Neural progenitor cell (in vitro differentiated cells): Measurements from ENCODE around the gene TUBA8. TPM values are rescaled to one million over a fixed set of nuclear protein-coding genes. Genes with fewer than 3 reads are reported as not detected.

ENCODE experiments used
- DNase-seq: peaks from one replicate; pipeline ENCODE4 v3.0.0-alpha.2; 2016; ENCODE audit warnings: low spot score
- H2AFZ ChIP-seq: fragments of 200-600 bp; sonication (generic); replicated peaks from 2 replicates; pipeline ENCODE4 v1.6.1; 2016; ENCODE audit warnings: antibody characterized with exemption
- H3F3A ChIP-seq: fragments of 200-600 bp; sonication (generic); 2 replicates; pipeline ENCODE4 v1.6.1; 2016; ENCODE audit warnings: antibody characterized with exemption, low read depth
- H3K27ac ChIP-seq: fragments of 200-600 bp; sonication (generic); 2 replicates; pipeline ENCODE4 v1.5.1; 2016; ENCODE audit warnings: mild to moderate bottlenecking
- H3K27me3 ChIP-seq: fragments of 200-600 bp; sonication (generic); 2 replicates; pipeline ENCODE4 v1.6.1; 2016; ENCODE audit warnings: mild to moderate bottlenecking, moderate library complexity
- H3K36me3 ChIP-seq: fragments of 200-600 bp; sonication (generic); 2 replicates; pipeline ENCODE4 v1.5.1; 2016
- H3K4me1 ChIP-seq: fragments of 200-600 bp; sonication (generic); 2 replicates; pipeline ENCODE4 v1.6.1; 2016; ENCODE audit warnings: mixed run types
- H3K4me2 ChIP-seq: fragments of 200-600 bp; sonication (generic); 2 replicates; pipeline ENCODE4 v1.6.1; 2016
- H3K4me3 ChIP-seq: fragments of 200-600 bp; sonication (generic); 2 replicates; pipeline ENCODE4 v1.5.1; 2016
- H3K79me2 ChIP-seq: fragments of 200-600 bp; sonication (generic); 2 replicates; pipeline ENCODE4 v1.6.1; 2016; ENCODE audit warnings: low read depth
- H3K9ac ChIP-seq: fragments of 200-600 bp; sonication (generic); 2 replicates; pipeline ENCODE4 v1.6.1; 2016
- H3K9me3 ChIP-seq: fragments of 200-600 bp; sonication (generic); 2 replicates; pipeline ENCODE4 v1.5.1; 2016; ENCODE audit warnings: low read depth
- H4K20me1 ChIP-seq: fragments of 200-600 bp; sonication (generic); 2 replicates; pipeline ENCODE4 v1.6.1; 2016; ENCODE audit warnings: low read depth
- H3K27ac Mint-ChIP-seq: 3 replicates; pipeline ENCODE4 v1.8.0; 2021; ENCODE audit warnings: mixed read lengths
- H3K27me3 Mint-ChIP-seq: 2 replicates; pipeline ENCODE4 v1.8.0; 2022; ENCODE audit warnings: low read depth, mild to moderate bottlenecking, inconsistent platforms, moderate library complexity, mixed read lengths; ENCODE audit not compliant: insufficient read depth
- H3K36me3 Mint-ChIP-seq: 3 replicates; pipeline ENCODE4 v1.8.0; 2021; ENCODE audit warnings: mixed read lengths
- H3K4me1 Mint-ChIP-seq: 3 replicates; pipeline ENCODE4 v1.8.0; 2021; ENCODE audit warnings: mixed read lengths
- H3K4me3 Mint-ChIP-seq: 3 replicates; pipeline ENCODE4 v1.8.0; 2021; ENCODE audit warnings: mild to moderate bottlenecking, moderate library complexity, mixed read lengths
- H3K9me3 Mint-ChIP-seq: 3 replicates; pipeline ENCODE4 v1.8.0; 2020; ENCODE audit warnings: mixed read lengths
- CTCF ChIP-seq: fragments of 200-600 bp; sonication (generic); IDR thresholded peaks from 2 replicates; pipeline ENCODE4 v1.5.1; 2017; ENCODE audit warnings: antibody characterized with exemption, mild to moderate bottlenecking
- EZH2 ChIP-seq: fragments of 200-600 bp; sonication (generic); IDR thresholded peaks from 2 replicates; pipeline ENCODE4 v1.6.1; 2017; ENCODE audit warnings: antibody characterized with exemption, mild to moderate bottlenecking, moderate library complexity
- EZH2phosphoT487 ChIP-seq: fragments of 200-600 bp; sonication (generic); IDR thresholded peaks from 2 replicates; pipeline ENCODE4 v1.6.1; 2017; ENCODE audit warnings: antibody characterized with exemption
- total RNA-seq: library from RNA; depleted of rRNA; stranded (reverse); fragments of >200 nt; gene quantifications from 2 replicates; pipeline ENCODE4 v1.2.3, GENCODE V29; 2015; ENCODE audit warnings: low replicate concordance

Gene TUBA8
- total RNA-seq, 1 donor from 2014 or later = 0.39 TPM

GRCh38 chr22:18130018-18130417 lies 19.4 kb downstream of the TUBA8 start:
- Histone ChIP-seq H3K9ac (no peak overlapping the region), H3K27me3 (no peaks in the 10 kb centered on the region), H3F3A (no peaks in the 10 kb centered on the region), H3K4me1 (no peaks in the 10 kb centered on the region), H4K20me1 (no peaks in the 10 kb centered on the region), H3K4me2 (no peak overlapping the region), H3K27ac (no peak overlapping the region), H3K79me2 (no peaks in the 10 kb centered on the region), H3K4me3 (no peak overlapping the region), H3K36me3 (no peaks in the 10 kb centered on the region), H3K9me3 (no peaks in the 10 kb centered on the region), H2AFZ (no peak overlapping the region)
- H3K36me3 Mint-ChIP-seq = peaks cover 2% of the 10 kb centered on the region
- no peak overlapping the region for H3K4me3 Mint-ChIP-seq
- H3K27ac Mint-ChIP-seq = no peak overlapping the region
- H3K4me1 Mint-ChIP-seq = no peaks in the 10 kb centered on the region
- no peak for DNase-seq
- no peaks in the 10 kb centered on the region for H3K9me3 Mint-ChIP-seq
- TF ChIP-seq EZH2 (no peak), EZH2phosphoT487 (no peak), CTCF (no peak)
- peaks cover 5% of the 10 kb centered on the region for H3K27me3 Mint-ChIP-seq

- Mint-ChIP-seq H3K27ac (no peak overlapping the region), H3K27me3 (peaks cover 5% of the 10 kb centered on the region), H3K9me3 (no peaks in the 10 kb centered on the region), H3K4me1 (no peaks in the 10 kb centered on the region), H3K36me3 (peaks cover 2% of the 10 kb centered on the region), H3K4me3 (no peak overlapping the region)
- Histone ChIP-seq H2AFZ (no peak overlapping the region), H3K4me1 (no peaks in the 10 kb centered on the region), H3K79me2 (no peaks in the 10 kb centered on the region), H3K9me3 (no peaks in the 10 kb centered on the region), H3K4me3 (no peak overlapping the region), H3K27ac (no peak overlapping the region), H3K9ac (no peak overlapping the region), H3F3A (no peaks in the 10 kb centered on the region), H3K4me2 (no peak overlapping the region), H3K27me3 (no peaks in the 10 kb centered on the region), H4K20me1 (no peaks in the 10 kb centered on the region), H3K36me3 (no peaks in the 10 kb centered on the region)
- no peak for TF ChIP-seq EZH2
- no peak for TF ChIP-seq CTCF
- no peak for TF ChIP-seq EZH2phosphoT487
- no peak for DNase-seq
These were observed 20.3 kb downstream of the TUBA8 start for GRCh38 chr22:18130699-18131429.

GRCh38 chr22:18133452-18133851 lies 22.8 kb downstream of the TUBA8 start:
- Histone ChIP-seq H3K4me1 (no peaks in the 10 kb centered on the region), H4K20me1 (no peaks in the 10 kb centered on the region), H3K27me3 (no peaks in the 10 kb centered on the region), H3K9ac (no peak overlapping the region), H3K4me2 (no peak overlapping the region), H3K36me3 (no peaks in the 10 kb centered on the region), H3K79me2 (no peaks in the 10 kb centered on the region), H3K4me3 (no peak overlapping the region), H2AFZ (no peak overlapping the region), H3F3A (no peaks in the 10 kb centered on the region), H3K27ac (no peak overlapping the region), H3K9me3 (no peaks in the 10 kb centered on the region)
- DNase-seq = no peak
- peaks cover 2% of the 10 kb centered on the region for H3K9me3 Mint-ChIP-seq
- H3K4me1 Mint-ChIP-seq = no peaks in the 10 kb centered on the region
- no peak overlapping the region for H3K27ac Mint-ChIP-seq
- peaks cover 3% of the 10 kb centered on the region for H3K27me3 Mint-ChIP-seq
- no peak overlapping the region for H3K4me3 Mint-ChIP-seq
- H3K36me3 Mint-ChIP-seq = no peaks in the 10 kb centered on the region
- TF ChIP-seq EZH2phosphoT487 (no peak), CTCF (no peak), EZH2 (no peak)
